Measurements from ENCODE around the gene RPS2.

DNA sequence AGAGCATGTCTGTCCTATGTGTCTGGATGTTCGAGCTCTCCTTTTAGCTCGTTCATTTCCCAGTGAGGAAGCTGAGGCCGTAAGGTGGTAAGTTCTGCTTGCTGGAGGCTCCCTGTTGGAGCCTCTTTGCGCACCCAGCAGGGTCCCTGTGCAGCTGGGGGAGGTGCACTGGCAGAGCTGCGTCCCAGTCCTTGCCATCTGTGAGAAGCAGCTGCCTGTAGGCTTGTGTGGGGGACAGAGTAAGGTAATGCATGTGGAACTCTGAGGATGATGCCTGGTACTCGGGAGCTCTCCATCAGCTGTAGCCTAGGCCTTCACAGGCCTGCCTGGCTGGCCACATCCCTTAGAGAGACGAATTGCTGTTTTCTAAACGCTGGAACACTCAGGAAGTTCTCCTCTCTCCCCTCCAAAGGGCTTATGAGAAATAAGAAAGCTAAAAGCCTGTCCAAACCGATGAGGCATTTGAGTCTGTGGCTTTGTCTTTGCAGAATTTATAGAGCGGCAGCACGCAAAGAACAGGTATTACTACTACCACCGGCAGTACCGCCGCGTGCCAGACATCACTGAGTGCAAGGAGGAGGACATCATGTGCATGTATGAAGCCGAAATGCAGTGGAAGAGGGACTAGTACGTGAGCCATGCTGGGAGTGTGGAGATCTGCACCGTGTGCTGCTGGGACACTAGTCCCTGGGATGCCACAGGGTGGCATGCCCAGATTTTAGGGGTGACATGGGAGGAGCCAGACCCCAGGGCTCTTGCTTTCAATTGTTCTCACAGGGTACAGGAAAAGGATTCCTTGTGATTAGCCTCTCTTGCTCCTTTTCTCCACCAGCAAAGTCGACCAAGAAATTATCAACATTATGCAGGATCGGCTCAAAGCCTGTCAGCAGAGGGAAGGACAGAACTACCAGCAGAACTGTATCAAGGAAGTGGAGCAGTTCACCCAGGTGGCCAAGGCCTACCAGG is 3.7 kb downstream of the RPS2 start:
- TF ChIP-seq, protein P1, sequence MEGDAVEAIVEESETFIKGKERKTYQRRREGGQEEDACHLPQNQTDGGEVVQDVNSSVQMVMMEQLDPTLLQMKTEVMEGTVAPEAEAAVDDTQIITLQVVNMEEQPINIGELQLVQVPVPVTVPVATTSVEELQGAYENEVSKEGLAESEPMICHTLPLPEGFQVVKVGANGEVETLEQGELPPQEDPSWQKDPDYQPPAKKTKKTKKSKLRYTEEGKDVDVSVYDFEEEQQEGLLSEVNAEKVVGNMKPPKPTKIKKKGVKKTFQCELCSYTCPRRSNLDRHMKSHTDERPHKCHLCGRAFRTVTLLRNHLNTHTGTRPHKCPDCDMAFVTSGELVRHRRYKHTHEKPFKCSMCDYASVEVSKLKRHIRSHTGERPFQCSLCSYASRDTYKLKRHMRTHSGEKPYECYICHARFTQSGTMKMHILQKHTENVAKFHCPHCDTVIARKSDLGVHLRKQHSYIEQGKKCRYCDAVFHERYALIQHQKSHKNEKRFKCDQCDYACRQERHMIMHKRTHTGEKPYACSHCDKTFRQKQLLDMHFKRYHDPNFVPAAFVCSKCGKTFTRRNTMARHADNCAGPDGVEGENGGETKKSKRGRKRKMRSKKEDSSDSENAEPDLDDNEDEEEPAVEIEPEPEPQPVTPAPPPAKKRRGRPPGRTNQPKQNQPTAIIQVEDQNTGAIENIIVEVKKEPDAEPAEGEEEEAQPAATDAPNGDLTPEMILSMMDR (IDR thresholded peaks at IDR 0.05 in 8 of 11, conservative IDR thresholded peaks at IDR 0.05 in 3 of 11) = no peak
- no peak for TF ChIP-seq POLR2A (IDR thresholded peaks at IDR 0.05)
